ENCODE measurements around the gene MAPK10. TPM values are rescaled to one million over a fixed set of nuclear protein-coding genes. Genes with fewer than 3 reads are reported as not detected.

Gene MAPK10
- total RNA-seq, 1 experiment from 2014 or later: 13.7 TPM

- Histone ChIP-seq H3K27me3 (ENCODE audit: control insufficient read depth, insufficient read depth, low read length) (no peaks in the 10 kb centered on the region), H3K4me3 (ENCODE audit: insufficient read depth, low read depth, low read length) (no peak overlapping the region), H3K36me3 (replicated peaks; ENCODE audit: control insufficient read depth, insufficient read depth, low read length) (no peaks in the 10 kb centered on the region)
- no peak for DNase-seq
Measured at GRCh38 chr4:86156531-86156930, 203.3 kb downstream of the MAPK10 start.

DNA sequence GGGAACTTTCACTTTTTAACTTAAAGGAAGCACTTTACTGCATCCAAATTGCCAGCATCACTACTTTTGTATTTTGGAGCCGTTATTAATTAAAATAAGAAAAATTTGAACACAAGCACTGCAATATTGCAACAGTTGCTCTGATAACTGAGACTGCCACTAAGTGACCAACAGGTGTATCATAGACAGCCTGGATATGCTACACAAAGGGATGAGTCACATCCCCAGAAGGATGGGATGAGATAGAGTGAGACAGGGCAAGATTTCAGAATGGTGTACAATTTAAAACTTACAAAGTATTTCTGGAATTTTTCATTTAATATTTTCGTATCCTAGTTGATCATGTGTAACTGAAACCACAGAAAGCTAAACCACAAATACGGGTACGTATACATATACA lies 204.1 kb downstream of the MAPK10 start:
- H3K36me3 ChIP-seq (replicated peaks; ENCODE audit: control insufficient read depth, insufficient read depth, low read length): no peaks in the 10 kb centered on the region
- H3K27me3 ChIP-seq (ENCODE audit: control insufficient read depth, insufficient read depth, low read length): no peaks in the 10 kb centered on the region
- DNase-seq: no peak
- H3K4me3 ChIP-seq (ENCODE audit: insufficient read depth, low read depth, low read length): no peak overlapping the region

DNA sequence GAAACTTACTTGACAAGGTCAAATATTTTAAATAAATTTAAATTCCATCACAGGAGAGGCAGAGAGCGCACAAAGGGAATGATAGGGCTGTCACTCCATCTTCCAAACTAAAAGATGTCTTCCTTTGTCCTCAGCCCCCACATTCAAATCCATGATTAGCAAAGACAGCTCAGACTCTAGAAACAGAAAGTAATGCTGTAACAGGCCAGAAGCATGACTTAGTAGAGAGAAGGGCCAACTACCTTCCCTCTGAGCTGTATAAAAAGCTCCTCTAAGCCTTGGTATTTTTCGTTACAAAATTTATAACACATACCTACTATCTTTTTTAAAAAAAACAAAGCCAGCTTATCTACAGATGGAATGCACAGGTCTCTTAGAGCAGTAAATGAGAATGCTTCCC lies 207.4 kb downstream of the MAPK10 start:
- no peak for DNase-seq
- Histone ChIP-seq H3K36me3 (replicated peaks; ENCODE audit: control insufficient read depth, insufficient read depth, low read length) (no peaks in the 10 kb centered on the region), H3K27me3 (ENCODE audit: control insufficient read depth, insufficient read depth, low read length) (no peaks in the 10 kb centered on the region)

DNA sequence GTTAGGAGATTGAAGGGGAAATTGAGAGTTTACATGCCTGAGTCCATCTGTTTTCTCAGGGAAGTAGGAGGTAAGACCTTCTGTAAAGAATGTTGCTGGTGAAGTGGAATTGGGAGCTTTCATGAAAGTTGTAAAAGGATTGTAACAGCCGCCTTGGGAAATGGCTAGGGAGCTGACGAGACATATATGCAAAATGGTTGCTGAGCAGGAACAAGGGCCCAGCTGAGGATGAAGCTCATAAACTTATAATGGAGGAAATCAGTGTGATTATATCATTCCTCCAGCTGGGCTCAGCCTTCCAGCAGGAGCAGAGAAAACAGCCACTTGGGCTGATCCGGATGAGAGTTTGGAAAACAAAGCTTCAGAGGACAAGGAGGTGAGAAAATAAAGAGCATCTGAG lies 208.7 kb downstream of the MAPK10 start:
- Histone ChIP-seq H3K27me3 (ENCODE audit: control insufficient read depth, insufficient read depth, low read length) (no peaks in the 10 kb centered on the region), H3K4me3 (ENCODE audit: insufficient read depth, low read depth, low read length) (no peak overlapping the region), H3K36me3 (replicated peaks; ENCODE audit: control insufficient read depth, insufficient read depth, low read length) (no peaks in the 10 kb centered on the region)
- DNase-seq: no peak

More for the DNA sequence above, 207.4 kb downstream of the MAPK10 start:
- no peak overlapping the region for H3K4me3 ChIP-seq (ENCODE audit: insufficient read depth, low read depth, low read length)

DNA sequence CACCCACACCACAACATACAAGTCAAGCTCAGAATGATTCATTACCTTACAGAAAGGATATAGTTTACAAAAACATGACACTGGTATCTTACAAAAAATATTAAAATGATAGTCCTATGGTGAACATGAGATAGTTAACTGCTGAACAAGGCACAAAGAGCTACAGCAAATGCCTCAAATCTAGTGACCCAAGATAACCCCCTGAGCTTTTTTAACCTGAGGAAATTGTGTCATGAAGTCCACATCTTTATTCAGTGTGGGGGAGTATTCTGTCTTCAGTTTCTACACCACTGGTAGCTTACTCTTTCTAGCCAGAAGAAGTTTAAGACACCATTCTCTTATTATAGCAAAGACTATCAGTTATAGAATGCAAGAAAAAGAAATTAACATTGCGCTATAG lies 218.7 kb downstream of the MAPK10 start:
- H3K27me3 ChIP-seq (ENCODE audit: control insufficient read depth, insufficient read depth, low read length): no peaks in the 10 kb centered on the region
- no peaks in the 10 kb centered on the region for H3K36me3 ChIP-seq (replicated peaks; ENCODE audit: control insufficient read depth, insufficient read depth, low read length)
- H3K4me3 ChIP-seq (ENCODE audit: insufficient read depth, low read depth, low read length): no peak overlapping the region

DNA sequence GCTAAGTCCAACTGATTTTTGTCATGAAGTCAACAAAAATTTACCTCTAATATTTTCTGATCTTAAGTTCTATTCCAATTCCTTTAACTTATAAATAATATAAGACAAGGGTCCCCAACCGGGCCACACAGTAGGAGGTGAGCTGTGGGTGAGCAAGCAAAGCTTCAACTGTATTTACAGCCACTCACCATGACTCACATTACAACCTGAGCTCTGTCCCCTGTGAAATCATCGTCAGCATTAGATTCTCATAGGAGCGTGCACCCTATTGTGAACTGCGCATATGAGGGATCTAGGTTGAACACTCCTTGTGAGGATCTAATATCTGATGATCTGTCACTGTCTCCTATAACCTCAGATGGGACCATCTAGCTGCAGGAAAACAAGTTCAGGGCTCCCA lies 227.4 kb downstream of the MAPK10 start:
- Histone ChIP-seq H3K36me3 (replicated peaks; ENCODE audit: control insufficient read depth, insufficient read depth, low read length) (no peaks in the 10 kb centered on the region), H3K4me3 (ENCODE audit: insufficient read depth, low read depth, low read length) (no peak overlapping the region), H3K27me3 (ENCODE audit: control insufficient read depth, insufficient read depth, low read length) (no peaks in the 10 kb centered on the region)
- no peak for DNase-seq

More for the DNA sequence above, 218.7 kb downstream of the MAPK10 start:
- DNase-seq: no peak

DNA sequence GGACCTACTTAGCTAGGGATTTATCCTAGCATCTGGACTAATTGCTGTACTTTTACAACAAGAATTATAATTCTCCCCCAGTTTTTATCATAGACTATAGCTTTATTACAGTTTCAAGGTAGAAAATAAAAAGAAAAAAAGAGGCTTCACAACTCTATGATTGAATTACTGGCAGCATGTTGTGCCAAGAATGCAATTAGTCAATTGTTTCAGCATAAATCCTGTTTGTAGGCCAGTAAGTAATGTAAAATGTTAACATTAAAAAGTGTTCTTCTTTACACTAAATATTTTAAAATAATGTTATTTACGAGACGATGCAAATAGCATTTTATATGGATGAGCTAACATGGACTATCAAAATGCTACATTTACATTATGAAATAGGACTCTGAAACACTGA lies 228.4 kb downstream of the MAPK10 start:
- Histone ChIP-seq H3K36me3 (replicated peaks; ENCODE audit: control insufficient read depth, insufficient read depth, low read length) (no peaks in the 10 kb centered on the region), H3K4me3 (ENCODE audit: insufficient read depth, low read depth, low read length) (no peak overlapping the region), H3K27me3 (ENCODE audit: control insufficient read depth, insufficient read depth, low read length) (no peaks in the 10 kb centered on the region)
- DNase-seq: no peak

GRCh38 chr4:86130160-86130933 lies 229.5 kb downstream of the MAPK10 start:
- Histone ChIP-seq H3K36me3 (replicated peaks; ENCODE audit: control insufficient read depth, insufficient read depth, low read length) (no peaks in the 10 kb centered on the region), H3K4me3 (ENCODE audit: insufficient read depth, low read depth, low read length) (no peak overlapping the region), H3K27me3 (ENCODE audit: control insufficient read depth, insufficient read depth, low read length) (no peaks in the 10 kb centered on the region)
- no peak for DNase-seq

- Histone ChIP-seq H3K4me3 (ENCODE audit: insufficient read depth, low read depth, low read length) (no peak overlapping the region), H3K27me3 (ENCODE audit: control insufficient read depth, insufficient read depth, low read length) (no peaks in the 10 kb centered on the region), H3K36me3 (replicated peaks; ENCODE audit: control insufficient read depth, insufficient read depth, low read length) (no peaks in the 10 kb centered on the region)
- no peak for DNase-seq
Measured at GRCh38 chr4:86129546-86129945, 230.3 kb downstream of the MAPK10 start.

DNA sequence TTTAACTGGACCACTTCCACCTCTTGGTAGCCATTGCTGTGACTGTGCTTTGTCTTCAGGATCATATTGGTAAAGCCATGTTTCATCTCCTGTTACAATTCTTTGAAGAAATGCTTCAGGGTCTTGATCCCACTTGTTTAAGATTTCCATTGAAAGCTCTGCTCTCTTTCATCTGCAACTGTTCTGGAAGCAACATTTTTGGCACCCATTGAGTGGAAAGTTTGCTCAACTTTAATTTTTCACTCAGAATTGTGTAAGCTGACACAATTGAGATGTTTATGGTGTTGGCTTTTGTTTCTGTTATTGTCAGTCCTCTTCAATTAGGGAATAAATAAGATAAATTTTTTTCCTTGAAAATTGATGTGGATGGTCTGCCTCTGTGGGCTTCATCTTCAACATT lies 237.4 kb downstream of the MAPK10 start:
- Histone ChIP-seq H3K27me3 (ENCODE audit: control insufficient read depth, insufficient read depth, low read length) (no peaks in the 10 kb centered on the region), H3K36me3 (replicated peaks; ENCODE audit: control insufficient read depth, insufficient read depth, low read length) (no peaks in the 10 kb centered on the region), H3K4me3 (ENCODE audit: insufficient read depth, low read depth, low read length) (no peak overlapping the region)
- DNase-seq: no peak

DNA sequence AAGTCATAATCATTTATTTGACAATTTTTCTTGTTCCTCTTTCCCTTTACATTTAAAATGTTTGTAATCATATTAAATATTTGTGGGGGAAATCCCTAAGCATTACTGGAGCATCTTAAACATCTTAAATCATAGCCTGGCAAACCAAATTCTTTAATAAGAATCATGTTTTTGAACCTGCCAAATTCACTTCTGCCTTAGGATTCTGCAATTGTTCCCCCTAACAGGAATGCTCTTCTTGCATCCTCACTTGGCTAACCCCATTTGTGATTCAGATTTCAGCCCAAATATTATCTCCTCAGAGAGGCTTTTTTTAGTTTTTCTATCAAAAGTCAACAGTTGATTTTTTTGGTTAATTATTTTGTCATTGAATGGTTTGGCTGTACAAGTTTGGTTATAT lies 241.1 kb downstream of the MAPK10 start:
- H3K36me3 ChIP-seq (replicated peaks; ENCODE audit: control insufficient read depth, insufficient read depth, low read length): no peaks in the 10 kb centered on the region
- DNase-seq: no peak
- no peak overlapping the region for H3K4me3 ChIP-seq (ENCODE audit: insufficient read depth, low read depth, low read length)
- H3K27me3 ChIP-seq (ENCODE audit: control insufficient read depth, insufficient read depth, low read length): no peaks in the 10 kb centered on the region

- no peaks in the 10 kb centered on the region for H3K27me3 ChIP-seq (ENCODE audit: control insufficient read depth, insufficient read depth, low read length)
- no peaks in the 10 kb centered on the region for H3K36me3 ChIP-seq (replicated peaks; ENCODE audit: control insufficient read depth, insufficient read depth, low read length)
- H3K4me3 ChIP-seq (ENCODE audit: insufficient read depth, low read depth, low read length): no peak overlapping the region
- DNase-seq: no peak
Measured at GRCh38 chr4:86117705-86118302, 242.0 kb downstream of the MAPK10 start.

- Histone ChIP-seq H3K27me3 (ENCODE audit: control insufficient read depth, insufficient read depth, low read length) (no peaks in the 10 kb centered on the region), H3K4me3 (ENCODE audit: insufficient read depth, low read depth, low read length) (no peak overlapping the region), H3K36me3 (replicated peaks; ENCODE audit: control insufficient read depth, insufficient read depth, low read length) (no peaks in the 10 kb centered on the region)
- DNase-seq: no peak
Measured at GRCh38 chr4:86114563-86114962, 245.3 kb downstream of the MAPK10 start.

DNA sequence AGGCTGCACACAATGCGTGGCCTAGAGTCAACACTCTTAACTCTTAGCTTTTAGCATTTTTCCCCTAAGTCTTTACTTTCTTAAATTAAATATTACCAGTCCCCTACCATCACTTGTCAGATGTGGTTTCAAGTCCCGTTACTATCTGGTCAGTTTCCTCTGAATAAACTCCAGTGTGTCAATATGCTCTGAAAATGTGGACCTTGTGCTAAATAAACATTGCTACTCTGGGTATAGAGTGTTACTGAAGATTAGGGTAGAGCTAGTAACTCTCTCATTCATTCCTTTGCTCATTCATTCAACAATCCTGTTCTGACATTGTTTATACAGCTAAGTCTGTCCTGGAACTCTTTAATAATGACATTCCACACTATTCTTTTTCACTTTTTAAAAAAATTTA lies 251.0 kb downstream of the MAPK10 start:
- Histone ChIP-seq H3K4me3 (ENCODE audit: insufficient read depth, low read depth, low read length) (no peak overlapping the region), H3K27me3 (ENCODE audit: control insufficient read depth, insufficient read depth, low read length) (no peaks in the 10 kb centered on the region), H3K36me3 (replicated peaks; ENCODE audit: control insufficient read depth, insufficient read depth, low read length) (no peaks in the 10 kb centered on the region)
- no peak for DNase-seq

DNA sequence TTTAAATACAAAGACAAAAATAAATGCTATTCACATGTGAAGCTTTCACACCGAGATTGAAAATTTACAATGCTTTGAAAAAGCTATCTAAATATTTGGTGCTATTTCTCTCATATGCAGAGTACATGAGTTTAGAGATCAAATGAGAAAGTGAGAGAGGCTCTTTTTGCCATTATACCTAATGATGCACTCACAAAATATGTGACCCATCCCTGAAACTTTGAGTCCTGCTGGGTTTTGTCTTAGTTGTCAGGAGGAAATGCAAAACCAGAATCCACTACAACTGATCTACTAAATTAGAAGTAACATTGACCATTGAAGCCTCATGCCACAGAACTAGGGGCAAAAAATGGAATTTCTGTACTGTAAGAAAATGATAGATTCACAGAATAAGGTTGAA lies 251.7 kb downstream of the MAPK10 start:
- no peak for DNase-seq
- H3K4me3 ChIP-seq (ENCODE audit: insufficient read depth, low read depth, low read length): no peak overlapping the region
- H3K27me3 ChIP-seq (ENCODE audit: control insufficient read depth, insufficient read depth, low read length): no peaks in the 10 kb centered on the region
- no peaks in the 10 kb centered on the region for H3K36me3 ChIP-seq (replicated peaks; ENCODE audit: control insufficient read depth, insufficient read depth, low read length)
